Endothelial cell (in vitro differentiated cells): Measurements from ENCODE around the gene SARS1. TPM values are rescaled to one million over a fixed set of nuclear protein-coding genes. Genes with fewer than 3 reads are reported as not detected.

Experiments used
- DNase-seq: peaks from one replicate; pipeline ENCODE4 v3.0.0; 2021; ENCODE audit warnings: low spot score
- H3K27ac Mint-ChIP-seq: one replicate; pipeline ENCODE4 v1.8.0; 2021; ENCODE audit warnings: mixed read lengths, inconsistent platforms; ENCODE audit not compliant: unreplicated experiment
- H3K27me3 Mint-ChIP-seq: one replicate; pipeline ENCODE4 v1.8.0; 2021; ENCODE audit warnings: mild to moderate bottlenecking, moderate library complexity, mixed read lengths, inconsistent platforms; ENCODE audit not compliant: unreplicated experiment
- H3K36me3 Mint-ChIP-seq: one replicate; pipeline ENCODE4 v1.8.0; 2021; ENCODE audit warnings: mild to moderate bottlenecking, low read depth, mixed read lengths, inconsistent platforms; ENCODE audit not compliant: unreplicated experiment
- H3K4me1 Mint-ChIP-seq: one replicate; pipeline ENCODE4 v1.8.0; 2021; ENCODE audit warnings: mild to moderate bottlenecking, mixed read lengths, inconsistent platforms; ENCODE audit not compliant: unreplicated experiment
- H3K4me3 Mint-ChIP-seq: one replicate; pipeline ENCODE4 v1.8.0; 2021; ENCODE audit warnings: mild to moderate bottlenecking, mixed read lengths, inconsistent platforms; ENCODE audit not compliant: unreplicated experiment
- H3K9me3 Mint-ChIP-seq: one replicate; pipeline ENCODE4 v1.8.0; 2021; ENCODE audit warnings: mixed read lengths, inconsistent platforms; ENCODE audit not compliant: unreplicated experiment
- total RNA-seq: library from RNA; stranded (reverse); fragmentation: NEBNext Ultra II Directional; extraction: Animal tissue kit (Norgen Biotek cat#: 25700); gene quantifications from one replicate; pipeline ENCODE4 v1.2.1, GENCODE V29; 2021; ENCODE audit not compliant: unreplicated experiment
- TF ChIP-seq, protein P1 (sequence below): fragments of 200-600 bp; sonication (generic); IDR thresholded peaks from one replicate; pipeline ENCODE4 v1.5.0; 2021; ENCODE audit warnings: antibody characterized with exemption; ENCODE audit not compliant: unreplicated experiment

The SARS1 gene
- total RNA-seq, 1 donor from 2014 or later, result 125 TPM

GRCh38 chr1:109252893-109253802 lies 39.4 kb downstream of the SARS1 start:
- no peak for DNase-seq
- Mint-ChIP-seq H3K4me3 (no peak overlapping the region), H3K36me3 (no peaks in the 10 kb centered on the region), H3K27ac (no peak overlapping the region), H3K9me3 (no peaks in the 10 kb centered on the region), H3K27me3 (peaks cover 22% of the 10 kb centered on the region), H3K4me1 (peaks cover 16% of the 10 kb centered on the region)
- TF ChIP-seq, protein P1, sequence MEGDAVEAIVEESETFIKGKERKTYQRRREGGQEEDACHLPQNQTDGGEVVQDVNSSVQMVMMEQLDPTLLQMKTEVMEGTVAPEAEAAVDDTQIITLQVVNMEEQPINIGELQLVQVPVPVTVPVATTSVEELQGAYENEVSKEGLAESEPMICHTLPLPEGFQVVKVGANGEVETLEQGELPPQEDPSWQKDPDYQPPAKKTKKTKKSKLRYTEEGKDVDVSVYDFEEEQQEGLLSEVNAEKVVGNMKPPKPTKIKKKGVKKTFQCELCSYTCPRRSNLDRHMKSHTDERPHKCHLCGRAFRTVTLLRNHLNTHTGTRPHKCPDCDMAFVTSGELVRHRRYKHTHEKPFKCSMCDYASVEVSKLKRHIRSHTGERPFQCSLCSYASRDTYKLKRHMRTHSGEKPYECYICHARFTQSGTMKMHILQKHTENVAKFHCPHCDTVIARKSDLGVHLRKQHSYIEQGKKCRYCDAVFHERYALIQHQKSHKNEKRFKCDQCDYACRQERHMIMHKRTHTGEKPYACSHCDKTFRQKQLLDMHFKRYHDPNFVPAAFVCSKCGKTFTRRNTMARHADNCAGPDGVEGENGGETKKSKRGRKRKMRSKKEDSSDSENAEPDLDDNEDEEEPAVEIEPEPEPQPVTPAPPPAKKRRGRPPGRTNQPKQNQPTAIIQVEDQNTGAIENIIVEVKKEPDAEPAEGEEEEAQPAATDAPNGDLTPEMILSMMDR, result no peak

DNA sequence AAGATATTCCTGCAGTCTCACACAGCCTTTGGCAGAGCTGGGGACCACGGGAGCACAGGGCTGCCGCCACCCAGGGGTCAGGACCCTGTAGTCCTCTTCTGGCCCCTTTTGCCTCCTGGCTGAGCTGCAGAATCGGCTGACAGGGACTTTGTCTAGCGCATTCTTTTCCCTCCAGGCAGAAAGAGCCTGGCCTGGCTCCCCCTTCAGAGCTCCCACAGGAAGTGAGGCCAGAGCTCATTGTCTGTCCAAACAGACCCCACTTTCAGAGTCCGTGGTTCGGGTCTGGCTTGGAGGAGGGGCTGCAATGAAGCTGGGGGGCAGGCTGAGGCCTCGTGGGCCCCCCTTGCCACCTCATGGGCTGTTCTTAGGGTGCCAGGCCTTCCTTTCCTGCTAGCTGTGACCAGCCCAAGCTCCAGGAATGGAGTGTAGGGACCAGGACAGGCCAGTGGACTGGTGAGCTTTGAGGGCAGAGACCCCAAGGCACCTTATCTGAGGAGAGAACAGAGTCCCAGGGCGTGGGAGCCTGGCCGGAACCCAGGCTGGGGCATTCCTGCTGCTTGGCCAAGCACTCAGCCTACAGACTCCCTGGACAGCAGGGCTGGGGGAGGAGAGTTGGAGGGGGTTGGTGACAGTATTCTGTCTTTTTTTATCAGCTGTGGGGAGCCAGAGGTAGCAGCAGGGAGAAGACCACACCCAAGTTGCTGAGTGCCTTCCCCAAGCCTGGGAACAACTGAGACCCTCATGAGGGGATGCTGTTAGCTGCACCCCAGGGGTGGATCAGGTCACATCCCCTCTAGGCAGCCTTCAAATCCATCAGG lies 40.3 kb downstream of the SARS1 start:
- Mint-ChIP-seq H3K27me3 (peaks cover 22% of the 10 kb centered on the region), H3K4me3 (no peak overlapping the region), H3K4me1 (peaks cover 16% of the 10 kb centered on the region), H3K9me3 (no peaks in the 10 kb centered on the region), H3K36me3 (no peaks in the 10 kb centered on the region), H3K27ac (no peak overlapping the region)
- DNase-seq, result no peak
- TF ChIP-seq, protein P1, result no peak

DNA sequence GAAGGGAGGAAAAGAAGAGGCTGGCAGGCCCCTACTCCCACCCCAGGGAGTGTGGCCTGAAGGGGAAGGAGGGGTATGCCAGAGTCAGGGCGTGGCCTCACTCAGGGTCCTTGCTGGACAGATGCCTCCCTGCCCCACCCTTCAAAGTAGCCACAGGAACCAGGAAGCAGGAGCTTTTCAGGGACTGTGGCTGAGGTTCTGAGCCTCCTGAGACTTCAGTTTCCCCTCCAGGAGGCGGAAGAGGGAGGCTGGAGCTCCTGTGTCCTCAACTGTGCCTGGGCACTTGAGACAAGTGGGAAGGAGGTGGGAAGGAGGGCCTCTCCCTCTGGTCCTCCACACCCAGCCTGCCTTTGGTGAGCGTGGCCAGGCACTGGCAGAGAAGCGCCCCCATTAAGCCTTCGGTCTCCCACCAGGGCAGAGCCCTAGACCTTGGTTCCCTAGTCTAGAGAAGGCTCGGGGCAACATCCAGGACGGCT lies 40.9 kb downstream of the SARS1 start:
- Mint-ChIP-seq H3K27me3 (peaks cover 26% of the 10 kb centered on the region), H3K4me3 (no peak overlapping the region), H3K9me3 (no peaks in the 10 kb centered on the region), H3K4me1 (peaks cover 16% of the 10 kb centered on the region), H3K36me3 (no peaks in the 10 kb centered on the region), H3K27ac (no peak overlapping the region)
- no peak for DNase-seq
- TF ChIP-seq, protein P1, result no peak

GRCh38 chr1:109255097-109255651 lies 41.5 kb downstream of the SARS1 start:
- H3K4me1 Mint-ChIP-seq, result peaks cover 18% of the 10 kb centered on the region
- TF ChIP-seq, protein P1, result no peak
- DNase-seq, result no peak
- peak overlapping the region; percentile 82 for H3K27ac Mint-ChIP-seq
- peaks cover 28% of the 10 kb centered on the region for H3K27me3 Mint-ChIP-seq
- no peaks in the 10 kb centered on the region for H3K9me3 Mint-ChIP-seq
- H3K4me3 Mint-ChIP-seq, result no peak overlapping the region
- H3K36me3 Mint-ChIP-seq, result no peaks in the 10 kb centered on the region
